Pancreas (tissue), 10 donors: ENCODE measurements around the gene KCMF1. TPM values are rescaled to one million over a fixed set of nuclear protein-coding genes. Genes with fewer than 3 reads are reported as not detected.

Source experiments
- ATAC-seq, 4 donors: fragments of 200-7000 bp; cut with Tn5 transposase; one replicate each; pipeline versions ENCODE4 v1.8.0 to v1.9.1; 2020; ENCODE audit warnings: mild to moderate bottlenecking in 4 of 4, moderate library complexity in 4 of 4
- DNase-seq, 6 donors: peaks; one replicate each; pipeline ENCODE4 v3.0.0-alpha.2; 2020
- FAIRE-seq: peaks from 2 replicates; lab custom pipeline; 2012; peaks lifted over from hg19 to GRCh38; lab: Jason Lieb, UNC
- H3K27ac ChIP-seq, 4 donors: fragments of 200-600 bp; sonication (generic); 1 replicate in 3 of 4; 2 replicates in 1 of 4; pipeline versions ENCODE4 v1.5.0 to v1.8.0; 2020
- H3K27me3 ChIP-seq, 4 donors: fragments of 200-600 bp; one replicate each; pipeline ENCODE4 v1.8.0; 2021
- H3K36me3 ChIP-seq, 3 donors: fragments of 200-600 bp; sonication (generic) in 1 of 3; one replicate each; pipeline versions ENCODE4 v1.5.0 to v1.8.0; 2020 to 2021
- H3K4me1 ChIP-seq, 3 donors: fragments of 200-600 bp; one replicate each; pipeline ENCODE4 v1.8.0; 2021
- H3K4me3 ChIP-seq, 4 donors: fragments of 200-600 bp; sonication (generic) in 2 of 4; one replicate each; pipeline versions ENCODE4 v1.5.0 to v1.8.0; 2020 to 2021
- H3K9me3 ChIP-seq, 4 donors: fragments of 200-600 bp; one replicate each; pipeline ENCODE4 v1.8.0; 2021
- CTCF ChIP-seq, 4 donors: fragments of 200-600 bp; sonication (generic) in 3 of 4; IDR thresholded peaks; one replicate each; pipeline versions ENCODE4 v1.5.0 to v1.8.0; 2021; ENCODE audit warnings: antibody characterized with exemption in 4 of 4
- WGBS, 2 donors: extraction: QIAGEN DNeasy Blood & Tissue Kit; methylation state at CpG; one replicate each; pipeline ENCODE4 v1.1.7; 2013; 5-methylcytosine and 5-hydroxymethylcytosine counted together
- intact Hi-C, 3 donors: fragments of 100-400 bp; cut with DNase I; formaldehyde crosslinking; loops; one replicate each; pipeline versions ENCODE4 v1.11.1 to v1.14.2; 2022
- polyA plus RNA-seq, 2 donors: library from polyadenylated mRNA; stranded (reverse); fragments of 200-250 nt; gene quantifications; one replicate each; pipeline ENCODE4 v1.2.3, GENCODE V29; 2013
- total RNA-seq, 6 donors: library from RNA; stranded (reverse); fragmentation: NEBNext Ultra II Directional in 4 of 6; extraction: Animal tissue kit (Norgen Biotek cat#: 25700) in 4 of 6; gene quantifications; one replicate each; pipeline versions ENCODE4 v1.2.1 to v1.2.4, GENCODE V29; 2021 to 2023
- donor health status: healthy with polysubstance abuse.
- donor health status: DM: no; HTN: no; CAD: no; lungs with moderate emphysema.
- donor health status: DM: no; HTN: no; CAD: no.
- donor health status: control.
- donor health status: control.
- donor health status: Bipolar disorder and iron deficiency.
- donor health status: DM: yes; HTN: yes; CAD: no.
- donor health status: DM: no; HTN: no; CAD: no.
- donor health status: DM: no; HTN: no; CAD: no.
- donor health status: DM: yes; HTN: yes; CAD: no.

Gene KCMF1
- total and polyA plus RNA-seq, 8 donors, result 9.9 to 102 (median 67.4) TPM

DNA sequence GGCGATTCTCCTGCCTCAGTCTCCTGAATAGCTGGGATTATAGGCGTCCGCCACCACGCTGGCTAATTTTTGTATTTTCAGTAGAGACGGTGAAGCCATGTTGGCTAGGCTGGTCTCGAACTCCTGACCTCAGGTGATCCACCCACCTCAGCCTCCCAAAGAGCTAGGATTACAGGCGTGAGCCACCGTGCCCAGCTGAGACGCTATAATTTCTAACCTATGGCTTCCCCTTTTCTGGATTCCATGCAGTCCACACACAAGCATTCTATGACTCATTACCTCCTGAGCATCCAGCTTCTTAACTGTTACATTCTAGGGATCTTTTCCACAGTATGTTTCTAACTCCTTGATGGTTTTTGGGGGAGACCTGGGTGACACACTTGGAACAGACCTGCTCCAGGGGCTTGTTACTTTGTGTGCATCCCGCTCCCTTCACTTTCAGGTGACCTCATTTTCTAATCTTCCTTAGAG lies 11.8 kb upstream of the KCMF1 start:
- Histone ChIP-seq H3K27me3 (no peaks in the 10 kb centered on the region), H3K27ac (peak overlapping the region; percentile 75 to 93 (median 82)), H3K4me1 (peaks cover 21 to 36% (median 31%) of the 10 kb centered on the region in 3 donors), H3K9me3 (no peaks in the 10 kb centered on the region), H3K36me3 (no peaks in the 10 kb centered on the region), H3K4me3 (no peak overlapping the region)
- DNase-seq, result peak in 2 of 6 donors; percentile 30 to 42
- TF ChIP-seq CTCF (IDR thresholded peaks at IDR 0.05), result no peak
- peak; percentile 17 to 63 (median 38) for ATAC-seq
- intact Hi-C loops, result no loop called here
- no peak for FAIRE-seq
- 73 to 76% methylated on average over 10 of the region's 10 CpGs for WGBS, 2 donors

DNA sequence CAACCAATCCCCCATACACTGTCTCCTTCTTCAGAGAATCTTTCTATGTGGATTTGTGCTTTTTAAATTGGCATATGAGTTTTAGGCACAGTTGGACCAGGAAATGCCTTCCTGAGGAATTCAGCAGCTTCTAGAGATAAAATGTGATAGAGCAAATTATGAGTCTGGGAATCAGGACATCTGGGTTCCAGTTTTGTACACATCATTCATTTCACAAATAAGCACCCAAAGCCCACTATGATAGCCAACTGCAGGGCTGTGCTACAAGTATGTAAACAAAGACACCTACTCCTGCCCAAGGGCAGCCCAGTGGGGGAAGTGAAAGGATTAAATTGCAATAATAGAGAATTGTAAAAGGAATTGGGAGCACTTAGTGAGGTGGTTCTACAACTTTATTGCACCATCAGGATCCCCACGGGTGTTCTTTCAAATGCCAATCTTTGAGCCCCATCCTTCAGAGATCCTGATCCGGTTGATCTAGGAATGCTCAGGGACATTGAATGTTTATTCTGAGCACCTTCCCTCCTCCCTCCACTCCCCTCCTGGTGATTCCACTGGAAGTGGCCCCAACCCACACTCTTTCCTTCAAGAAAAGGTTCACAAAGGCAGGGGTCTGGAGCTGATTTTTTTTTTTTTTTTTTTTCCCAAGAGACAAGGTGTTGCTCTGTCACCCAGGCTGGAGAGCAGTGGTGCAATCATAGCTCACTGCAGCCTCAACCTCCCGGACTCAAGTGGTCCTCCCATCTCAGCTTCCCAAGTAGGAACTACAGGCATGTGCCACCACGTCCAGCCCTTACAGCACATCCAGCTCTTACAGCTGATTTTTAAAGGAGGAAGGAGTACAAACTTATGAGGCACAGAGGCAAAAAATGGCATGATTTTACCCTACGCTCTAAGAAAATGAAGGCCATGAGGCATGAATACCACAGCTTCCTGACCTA lies 11.1 kb upstream of the KCMF1 start:
- no peak for FAIRE-seq
- TF ChIP-seq CTCF (IDR thresholded peaks at IDR 0.05), result no peak

GRCh38 chr2:84962917-84963316 lies 8.0 kb upstream of the KCMF1 start:
- Histone ChIP-seq H3K36me3 (no peaks in the 10 kb centered on the region), H3K27ac (no peak overlapping the region), H3K27me3 (no peaks in the 10 kb centered on the region), H3K4me3 (no peak overlapping the region), H3K9me3 (no peaks in the 10 kb centered on the region), H3K4me1 (peaks cover 18 to 29% (median 29%) of the 10 kb centered on the region in 3 donors)
- 78 to 87% methylated on average over 4 of the region's 4 CpGs for WGBS, 2 donors
- no peak for ATAC-seq
- no peak for TF ChIP-seq CTCF (IDR thresholded peaks at IDR 0.05)
- no peak for FAIRE-seq
- DNase-seq, result no peak
- intact Hi-C loops, result no loop called here

More for the DNA sequence above, 11.1 kb upstream of the KCMF1 start:
- H3K27me3 ChIP-seq, result no peaks in the 10 kb centered on the region
- H3K36me3 ChIP-seq, result no peaks in the 10 kb centered on the region
- ATAC-seq (peak; percentile 68 to 79 (median 76)), DNase-seq (peak in 5 of 6 donors; percentile 40 to 83 (median 70))
- WGBS, 2 donors, result 40 to 51% methylated on average over 5 of the region's 5 CpGs
- intact Hi-C loops, result no loop called here
- H3K9me3 ChIP-seq, result no peaks in the 10 kb centered on the region
- peaks cover 21 to 36% (median 31%) of the 10 kb centered on the region in 3 donors for H3K4me1 ChIP-seq
- no peak overlapping the region for H3K4me3 ChIP-seq
- H3K27ac ChIP-seq, result peak overlapping the region; percentile 75 to 93 (median 82)

DNA sequence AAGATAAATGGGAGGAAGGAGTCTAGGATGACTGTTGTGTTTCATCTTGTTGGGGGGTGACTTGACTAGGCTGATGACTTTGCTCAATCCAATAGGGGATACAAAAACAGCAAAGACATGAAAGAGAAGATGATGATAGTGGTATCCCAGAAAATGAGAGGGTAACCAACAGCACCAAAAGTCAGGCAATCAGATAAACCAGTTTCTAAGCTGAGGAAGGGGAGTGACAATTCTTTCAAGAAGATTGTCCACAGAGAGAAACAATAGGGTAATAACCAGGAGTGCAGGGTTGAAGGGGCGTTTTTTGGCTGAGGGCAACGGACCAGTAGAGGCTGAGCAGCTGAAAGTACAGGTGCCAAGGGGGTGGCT lies 7.7 kb upstream of the KCMF1 start:
- H3K4me1 ChIP-seq, result peaks cover 18 to 29% (median 27%) of the 10 kb centered on the region in 3 donors
- intact Hi-C loops, result no loop called here

More for the DNA sequence above, 7.7 kb upstream of the KCMF1 start:
- FAIRE-seq, result no peak
- no peaks in the 10 kb centered on the region for H3K9me3 ChIP-seq
- WGBS, 2 donors, result 69 to 81% methylated on average over 2 of the region's 2 CpGs
- TF ChIP-seq CTCF (IDR thresholded peaks at IDR 0.05), result no peak
- no peak for ATAC-seq
- H3K36me3 ChIP-seq, result no peaks in the 10 kb centered on the region
- H3K27ac ChIP-seq, result peak overlapping the region in 1 of 4 donors; percentile 30
- no peak overlapping the region for H3K4me3 ChIP-seq
- H3K27me3 ChIP-seq, result no peaks in the 10 kb centered on the region
- no peak for DNase-seq
